ENCODE results near the gene POLRMT.

POLRMT gene

GRCh38 chr19:662962-663681 lies 29.8 kb upstream of the POLRMT start, which contains the start of gene RNF126:
Gene RNF126, minus strand, starts transcription at chr19:663214. Its CDS starts 93 bp downstream, at chr19:663121.
- peak; percentile 86 for DNase-seq

- DNase-seq: peak; percentile 17
Observed at GRCh38 chr19:662207-662961, 29.0 kb upstream of the POLRMT start.

GRCh38 chr19:661427-662196 lies 28.3 kb upstream of the POLRMT start:
- no peak for DNase-seq

GRCh38 chr19:660793-661426 lies 27.6 kb upstream of the POLRMT start:
- DNase-seq: no peak

GRCh38 chr19:658916-659839 lies 25.8 kb upstream of the POLRMT start:
- no peak for DNase-seq

- DNase-seq: no peak
Observed at GRCh38 chr19:658059-658839, 24.9 kb upstream of the POLRMT start.

- no peak for DNase-seq
Observed at GRCh38 chr19:657611-658010, 24.3 kb upstream of the POLRMT start.

GRCh38 chr19:656751-657559 lies 23.6 kb upstream of the POLRMT start:
- DNase-seq: no peak

GRCh38 chr19:655691-656090 lies 22.4 kb upstream of the POLRMT start:
- DNase-seq: no peak

GRCh38 chr19:653425-653824 lies 20.1 kb upstream of the POLRMT start:
- DNase-seq: no peak

GRCh38 chr19:652467-653389 lies 19.4 kb upstream of the POLRMT start:
- DNase-seq: no peak

- DNase-seq: no peak
Observed at GRCh38 chr19:651991-652390, 18.7 kb upstream of the POLRMT start.

- no peak for DNase-seq
Observed at GRCh38 chr19:651114-651818, 17.9 kb upstream of the POLRMT start.

- no peak for DNase-seq
Observed at GRCh38 chr19:650121-650520, 16.8 kb upstream of the POLRMT start.

GRCh38 chr19:648904-649801 lies 15.8 kb upstream of the POLRMT start:
- no peak for DNase-seq

GRCh38 chr19:648305-648704 lies 15.0 kb upstream of the POLRMT start:
- DNase-seq: no peak

- no peak for DNase-seq
Observed at GRCh38 chr19:647566-648284, 14.4 kb upstream of the POLRMT start.
